ENCODE data around the gene BMP6.

Gene BMP6

DNA sequence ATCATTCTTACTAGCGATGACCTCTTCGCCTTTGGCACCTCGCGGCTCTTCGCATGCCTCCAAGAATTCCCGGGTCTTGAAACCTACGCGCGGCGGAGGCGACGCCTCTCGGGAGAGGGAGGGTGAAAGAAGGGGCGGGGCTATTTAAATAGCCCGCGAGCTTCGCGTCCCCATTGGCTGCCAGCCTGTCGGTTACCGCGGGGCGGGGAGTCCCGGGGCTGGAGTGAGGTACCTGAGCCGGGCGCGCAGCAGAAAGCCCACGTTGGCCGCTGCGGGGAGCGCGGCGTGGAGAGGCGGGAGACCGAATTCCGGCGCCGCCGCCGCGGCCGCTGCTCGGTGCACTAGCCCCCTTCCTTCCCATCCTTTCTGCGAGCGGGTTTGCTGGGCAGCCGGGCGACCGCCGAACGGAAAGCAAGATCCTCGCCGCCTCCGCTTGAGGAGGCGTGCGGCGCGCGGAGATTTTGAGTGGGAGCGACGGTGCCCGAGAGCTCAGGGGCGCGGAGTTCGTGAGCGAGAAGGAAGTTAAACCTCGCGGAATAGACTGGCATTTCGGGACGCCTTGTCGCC, at the start of gene BMP6:
Gene BMP6 (plus strand): TSS at position 251 of the 567 bp plus-strand sequence. CDS start 857 bp downstream, outside the sequence.
- peak within 1 kb of the TSS; percentile 88 for H3K4me3 Mint-ChIP-seq

GRCh38 chr6:7677229-7677628, 48.7 kb upstream of the BMP6 start:
- Mint-ChIP-seq H3K36me3 (ENCODE audit: low read depth) (no peaks in the 10 kb centered on the region), H3K9me3 (no peaks in the 10 kb centered on the region), H3K27ac (no peak overlapping the region), H3K27me3 (ENCODE audit: low read depth, poor library complexity) (peaks cover 19% of the 10 kb centered on the region), H3K4me1 (peaks cover 46% of the 10 kb centered on the region), H3K4me3 (no peak overlapping the region)
- no peak for TF ChIP-seq CTCF (IDR thresholded peaks at IDR 0.05)
- DNase-seq: no peak

More for the DNA sequence above, at the start of gene BMP6:
- peak; percentile 92 for DNase-seq
- Mint-ChIP-seq H3K36me3 (ENCODE audit: low read depth) (no peaks in the 10 kb centered on the region), H3K27me3 (ENCODE audit: low read depth, poor library complexity) (peaks cover 55% of the 10 kb centered on the region), H3K4me1 (peaks cover 42% of the 10 kb centered on the region), H3K27ac (no peak within 1 kb of the TSS), H3K9me3 (no peaks in the 10 kb centered on the region)
- TF ChIP-seq CTCF (IDR thresholded peaks at IDR 0.05): no peak

DNA sequence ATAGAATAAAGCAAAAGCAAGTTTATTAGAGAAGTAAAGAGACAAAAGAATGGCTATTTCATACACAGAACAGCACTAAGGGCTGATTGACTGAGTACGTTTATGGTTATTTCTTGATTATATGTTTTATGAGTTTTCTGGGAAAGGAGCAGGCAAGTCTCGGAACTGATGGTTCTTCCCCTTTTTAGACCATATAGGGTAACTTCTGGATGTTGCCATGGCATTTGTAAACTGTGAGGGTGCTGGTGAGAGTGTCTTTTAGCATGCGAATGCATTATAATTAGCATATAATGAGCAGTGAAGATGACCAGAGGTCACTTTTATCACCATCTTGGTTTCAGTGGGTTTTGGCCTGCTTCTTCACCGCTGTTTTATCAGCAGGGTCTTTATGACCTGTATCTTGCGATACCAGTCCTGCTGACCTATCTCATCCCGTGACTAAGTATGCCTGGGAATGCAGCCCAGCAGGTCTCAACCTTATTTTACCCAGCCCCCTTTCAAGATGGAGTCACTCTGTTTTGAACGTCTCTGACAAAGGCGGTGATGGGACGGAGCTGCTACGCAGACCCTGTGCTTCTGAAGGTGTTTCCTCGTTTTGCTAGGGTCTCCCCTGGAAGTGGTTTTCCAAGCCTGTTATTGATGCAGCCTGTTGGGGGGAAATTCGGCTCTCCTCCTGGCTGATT, 45.4 kb upstream of the BMP6 start:
- Mint-ChIP-seq H3K9me3 (peaks cover 5% of the 10 kb centered on the region), H3K27ac (no peak overlapping the region), H3K4me3 (no peak overlapping the region), H3K27me3 (ENCODE audit: low read depth, poor library complexity) (peaks cover 14% of the 10 kb centered on the region), H3K36me3 (ENCODE audit: low read depth) (no peaks in the 10 kb centered on the region), H3K4me1 (peaks cover 25% of the 10 kb centered on the region)
- TF ChIP-seq CTCF (IDR thresholded peaks at IDR 0.05): no peak
- DNase-seq: no peak

DNA sequence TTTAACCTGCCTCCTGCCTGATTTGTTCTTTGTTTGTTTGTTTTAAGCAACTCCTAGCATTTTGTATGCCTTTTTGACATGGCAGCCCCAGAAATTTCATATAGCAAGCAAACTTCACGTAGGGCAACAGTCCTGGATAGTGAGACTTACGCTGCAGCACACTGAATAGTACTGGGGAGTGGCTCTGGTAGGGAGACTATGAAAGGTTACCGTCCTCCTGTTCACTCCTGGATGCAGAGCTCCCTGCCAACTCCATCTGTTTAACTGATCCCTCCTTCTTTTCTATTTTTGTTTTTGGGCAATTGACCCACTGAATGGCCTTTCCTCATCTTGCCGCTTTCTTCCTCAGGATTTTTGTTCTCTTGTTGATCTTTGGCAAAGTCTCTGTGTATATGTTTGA, 44.5 kb upstream of the BMP6 start:
- H3K27me3 Mint-ChIP-seq (ENCODE audit: low read depth, poor library complexity): peaks cover 7% of the 10 kb centered on the region
- no peak for DNase-seq
- peaks cover 25% of the 10 kb centered on the region for H3K4me1 Mint-ChIP-seq
- H3K27ac Mint-ChIP-seq: no peak overlapping the region
- no peaks in the 10 kb centered on the region for H3K36me3 Mint-ChIP-seq (ENCODE audit: low read depth)
- H3K4me3 Mint-ChIP-seq: no peak overlapping the region
- no peak for TF ChIP-seq CTCF (IDR thresholded peaks at IDR 0.05)
- H3K9me3 Mint-ChIP-seq: peaks cover 5% of the 10 kb centered on the region

DNA sequence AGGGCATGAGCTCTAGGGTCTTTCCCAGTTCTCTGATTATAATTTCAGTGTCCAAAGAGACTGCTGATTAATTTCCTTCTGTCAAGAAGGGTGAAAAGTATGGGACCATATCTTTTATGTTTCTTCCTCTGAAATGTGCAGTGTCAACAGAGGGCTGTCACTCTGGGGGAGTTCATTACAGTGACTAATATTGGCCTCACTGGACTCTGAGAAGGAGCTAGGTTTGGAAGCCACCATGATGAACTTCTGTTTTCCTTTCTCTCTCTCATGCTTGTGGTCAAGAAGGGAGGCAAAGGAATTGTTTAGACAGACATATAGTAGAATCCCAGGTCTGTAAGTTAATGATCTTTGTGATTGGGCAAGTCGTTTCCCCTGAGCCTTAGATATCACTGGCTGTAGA, 41.8 kb upstream of the BMP6 start:
- no peaks in the 10 kb centered on the region for H3K36me3 Mint-ChIP-seq (ENCODE audit: low read depth)
- H3K4me1 Mint-ChIP-seq: peaks cover 25% of the 10 kb centered on the region
- peaks cover 4% of the 10 kb centered on the region for H3K27me3 Mint-ChIP-seq (ENCODE audit: low read depth, poor library complexity)
- TF ChIP-seq CTCF (IDR thresholded peaks at IDR 0.05): no peak
- no peak overlapping the region for H3K27ac Mint-ChIP-seq
- H3K4me3 Mint-ChIP-seq: no peak overlapping the region
- no peak for DNase-seq
- peaks cover 5% of the 10 kb centered on the region for H3K9me3 Mint-ChIP-seq

DNA sequence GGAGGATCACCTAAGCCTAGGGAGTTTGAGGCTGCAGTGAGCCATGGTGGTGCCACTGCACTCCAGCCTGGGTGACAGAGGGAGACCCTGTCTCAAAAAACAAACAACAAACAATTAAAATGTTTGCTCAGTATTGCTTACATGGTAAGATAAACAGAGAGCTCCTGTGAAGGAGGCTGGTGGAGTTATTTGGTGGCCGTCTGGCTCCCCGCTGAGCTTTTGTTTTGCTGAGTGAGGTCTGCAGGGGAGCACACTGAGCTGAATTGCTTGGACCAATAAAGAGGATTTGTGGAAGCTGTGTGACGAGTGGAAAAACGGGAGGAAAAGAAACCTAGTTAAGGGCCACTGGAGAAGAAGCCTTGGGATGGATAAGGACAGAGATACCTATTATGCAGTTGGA, 41.1 kb upstream of the BMP6 start:
- Mint-ChIP-seq H3K27ac (no peak overlapping the region), H3K4me3 (no peak overlapping the region), H3K4me1 (peaks cover 26% of the 10 kb centered on the region), H3K9me3 (peaks cover 5% of the 10 kb centered on the region), H3K36me3 (ENCODE audit: low read depth) (no peaks in the 10 kb centered on the region), H3K27me3 (ENCODE audit: low read depth, poor library complexity) (peaks cover 4% of the 10 kb centered on the region)
- DNase-seq: no peak
- TF ChIP-seq CTCF (IDR thresholded peaks at IDR 0.05): no peak
